LNCaP clone FGC (cell line): ENCODE measurements around the gene RNF213.
"Not testable (repeated sequence)": the region's sequence is repeated elsewhere in the genome, so short reads cannot be mapped to it uniquely, and the experiment has no call there.

Source experiments
- DNase-seq: peaks from one replicate; pipeline ENCODE4 v3.0.0-alpha.2; 2011; ENCODE audit warnings: low read depth
- H3K4me3 ChIP-seq: 2 replicates; pipeline ENCODE4 v1.5.1; 2011; ENCODE audit warnings: mild to moderate bottlenecking, low read depth, low read length, control low read depth
- TF ChIP-seq, protein P1 (sequence below): IDR thresholded peaks from 2 replicates; pipeline ENCODE4 v1.5.1; 2012; ENCODE audit warnings: mild to moderate bottlenecking; ENCODE audit not compliant: control insufficient read depth, insufficient read depth; ENCODE audit errors: extremely low read depth

Gene RNF213

DNA sequence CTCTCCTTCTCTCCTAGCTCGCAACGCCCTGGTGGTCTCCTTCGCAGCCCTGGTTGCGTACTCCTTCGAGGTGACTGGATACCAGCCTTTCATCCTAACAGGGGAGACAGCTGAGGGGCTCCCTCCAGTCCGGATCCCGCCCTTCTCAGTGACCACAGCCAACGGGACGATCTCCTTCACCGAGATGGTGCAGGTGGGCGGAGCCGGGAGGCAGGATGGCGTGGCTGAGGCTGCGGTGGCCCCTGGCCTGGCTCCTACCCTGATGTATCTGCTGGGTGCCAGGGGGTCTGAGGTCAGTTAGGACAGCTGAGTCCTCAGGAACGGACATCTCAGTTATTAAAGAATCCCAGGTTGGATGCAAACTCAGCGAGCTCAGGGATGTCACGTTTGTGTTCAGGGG, 23.7 kb upstream of the RNF213 start:
- no peak for DNase-seq
- TF ChIP-seq, protein P1, sequence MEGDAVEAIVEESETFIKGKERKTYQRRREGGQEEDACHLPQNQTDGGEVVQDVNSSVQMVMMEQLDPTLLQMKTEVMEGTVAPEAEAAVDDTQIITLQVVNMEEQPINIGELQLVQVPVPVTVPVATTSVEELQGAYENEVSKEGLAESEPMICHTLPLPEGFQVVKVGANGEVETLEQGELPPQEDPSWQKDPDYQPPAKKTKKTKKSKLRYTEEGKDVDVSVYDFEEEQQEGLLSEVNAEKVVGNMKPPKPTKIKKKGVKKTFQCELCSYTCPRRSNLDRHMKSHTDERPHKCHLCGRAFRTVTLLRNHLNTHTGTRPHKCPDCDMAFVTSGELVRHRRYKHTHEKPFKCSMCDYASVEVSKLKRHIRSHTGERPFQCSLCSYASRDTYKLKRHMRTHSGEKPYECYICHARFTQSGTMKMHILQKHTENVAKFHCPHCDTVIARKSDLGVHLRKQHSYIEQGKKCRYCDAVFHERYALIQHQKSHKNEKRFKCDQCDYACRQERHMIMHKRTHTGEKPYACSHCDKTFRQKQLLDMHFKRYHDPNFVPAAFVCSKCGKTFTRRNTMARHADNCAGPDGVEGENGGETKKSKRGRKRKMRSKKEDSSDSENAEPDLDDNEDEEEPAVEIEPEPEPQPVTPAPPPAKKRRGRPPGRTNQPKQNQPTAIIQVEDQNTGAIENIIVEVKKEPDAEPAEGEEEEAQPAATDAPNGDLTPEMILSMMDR: no peak
- no peak overlapping the region for H3K4me3 ChIP-seq

DNA sequence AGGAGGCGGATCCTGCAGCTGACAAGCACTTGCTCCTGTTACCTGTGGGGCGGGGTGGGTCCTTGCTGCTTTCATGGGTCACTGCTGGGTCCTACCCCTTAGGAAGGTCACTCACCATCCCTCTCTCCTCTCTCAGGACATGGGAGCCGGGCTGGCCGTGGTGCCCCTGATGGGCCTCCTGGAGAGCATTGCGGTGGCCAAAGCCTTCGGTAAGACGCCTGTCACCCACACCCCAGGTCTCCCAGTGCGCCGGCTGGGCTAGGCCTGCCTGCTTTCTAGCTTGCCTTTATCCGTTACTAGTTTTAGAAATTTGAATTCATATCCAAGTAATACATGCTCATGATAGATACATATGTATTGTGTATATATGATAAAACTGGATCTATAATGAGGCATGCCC, 23.3 kb upstream of the RNF213 start:
- DNase-seq: no peak
- TF ChIP-seq, protein P1: no peak
- no peak overlapping the region for H3K4me3 ChIP-seq

DNA sequence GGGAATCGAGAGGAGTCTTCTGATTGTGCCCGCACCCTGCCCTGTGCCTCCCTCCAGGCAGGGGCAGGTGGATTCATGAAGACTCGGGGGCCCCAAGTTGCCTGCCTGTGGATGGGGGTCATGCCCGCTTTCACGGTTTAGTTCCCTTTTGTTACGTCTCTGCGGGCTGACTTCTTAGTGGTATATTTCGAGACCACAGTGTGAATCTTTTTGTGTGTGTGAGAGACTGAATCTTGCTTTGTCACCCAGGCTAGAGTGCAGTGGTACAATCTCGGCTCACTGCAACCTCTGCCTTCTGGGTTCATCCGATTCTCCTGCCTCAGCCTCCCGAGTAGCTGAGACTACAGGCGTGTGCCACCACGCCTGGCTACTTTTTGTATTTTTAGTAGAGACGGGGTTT, 18.1 kb upstream of the RNF213 start:
- DNase-seq: no peak
- TF ChIP-seq, protein P1: no peak
- H3K4me3 ChIP-seq: no peak overlapping the region

DNA sequence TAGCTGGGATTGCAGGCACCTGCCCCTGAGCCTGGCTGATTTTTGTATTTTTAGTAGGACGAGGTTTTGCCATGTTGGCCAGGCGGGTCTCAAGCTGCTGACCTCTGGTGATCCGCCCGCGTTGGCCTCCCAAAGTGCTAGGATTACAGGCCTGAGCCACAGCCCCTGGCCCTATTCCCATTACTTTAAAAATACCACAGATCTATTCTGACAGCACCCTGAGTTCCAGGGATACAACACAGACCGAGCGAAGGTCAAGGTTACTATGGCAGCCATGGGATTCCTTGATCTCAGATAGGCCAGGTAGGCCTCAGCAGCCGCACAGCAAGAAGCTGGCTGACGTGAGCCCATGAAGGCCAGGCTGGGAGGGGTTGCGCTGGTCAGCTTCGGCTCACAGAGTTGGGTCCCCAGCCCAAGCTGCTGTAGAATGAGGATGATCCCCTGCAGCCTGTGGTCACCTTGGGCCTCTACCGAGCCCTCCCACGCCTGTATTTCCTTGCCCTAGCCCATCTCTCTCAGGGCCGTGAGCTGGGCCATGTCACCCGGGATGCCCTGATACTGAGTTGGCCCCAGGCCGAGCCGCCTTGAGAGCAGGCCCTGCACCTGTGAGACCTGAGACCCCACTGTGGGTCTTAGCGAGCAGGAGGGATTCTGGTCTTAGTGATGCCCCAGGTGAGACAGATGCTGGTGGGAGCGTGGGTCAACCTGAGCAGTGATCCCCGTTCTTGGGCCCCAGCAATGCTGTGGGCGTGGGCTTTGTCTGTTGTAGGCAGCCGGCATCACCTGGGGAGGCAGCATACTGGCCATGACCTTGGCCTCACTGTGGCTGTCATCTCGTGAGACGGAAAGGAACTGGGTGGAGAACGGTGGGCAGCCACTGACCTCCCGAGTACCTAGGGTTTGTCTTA, 16.9 kb upstream of the RNF213 start:
- no peak overlapping the region for H3K4me3 ChIP-seq
- no peak for DNase-seq
- TF ChIP-seq, protein P1: no peak

DNA sequence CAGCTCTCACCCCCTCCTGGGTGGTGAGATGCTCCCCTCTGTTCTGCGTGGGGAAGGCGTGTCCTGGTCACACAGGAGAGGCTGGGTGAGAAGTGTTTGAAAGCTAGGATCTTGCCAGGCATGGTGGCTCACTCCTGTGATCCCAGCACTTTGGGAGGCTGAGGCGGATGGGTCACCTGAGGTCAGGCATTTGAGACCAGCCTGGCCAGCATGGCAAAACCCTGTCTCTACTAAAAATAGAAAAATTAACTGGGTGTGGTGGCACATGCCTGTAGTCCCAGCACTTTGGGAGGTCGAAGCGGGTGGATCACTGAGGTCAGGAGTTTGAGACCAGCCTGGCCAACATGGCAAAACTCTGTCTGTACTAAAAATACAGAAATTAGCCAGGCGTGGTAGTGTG, 16.2 kb upstream of the RNF213 start:
- not testable (repeated sequence) for H3K4me3 ChIP-seq, DNase-seq

DNA sequence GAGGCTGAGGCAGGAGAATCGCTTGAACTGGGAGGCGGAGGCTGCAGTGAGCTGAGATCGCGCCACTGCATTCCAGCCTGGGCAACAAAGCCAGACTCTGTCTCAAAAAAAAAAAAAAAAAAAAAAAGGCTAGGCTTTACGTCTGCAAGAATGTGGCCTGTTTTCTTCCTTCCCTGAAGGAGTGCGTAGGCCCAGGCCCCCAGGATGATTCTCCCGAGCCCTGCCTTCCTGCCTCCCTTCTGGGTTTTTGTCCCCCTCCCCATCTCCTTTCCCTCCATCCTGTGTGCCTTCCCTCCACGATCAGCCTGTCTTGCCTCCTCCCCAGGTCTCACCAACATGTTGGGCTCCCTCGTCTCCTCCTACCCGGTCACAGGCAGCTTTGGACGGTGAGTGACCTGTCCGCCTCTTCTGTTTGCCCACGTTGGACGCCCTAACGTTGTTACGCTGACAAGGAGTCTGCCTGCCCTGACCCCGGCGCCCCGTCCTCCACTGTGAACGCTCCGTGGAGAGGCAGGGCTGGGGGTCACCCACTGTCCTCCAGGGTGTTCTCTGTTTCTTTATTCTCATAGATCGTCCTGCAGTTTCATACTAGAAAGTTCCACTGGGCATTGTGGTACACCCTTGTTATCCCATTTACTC, 15.7 kb upstream of the RNF213 start:
- no peak for DNase-seq
- H3K4me3 ChIP-seq: no peak overlapping the region
- TF ChIP-seq, protein P1: no peak

DNA sequence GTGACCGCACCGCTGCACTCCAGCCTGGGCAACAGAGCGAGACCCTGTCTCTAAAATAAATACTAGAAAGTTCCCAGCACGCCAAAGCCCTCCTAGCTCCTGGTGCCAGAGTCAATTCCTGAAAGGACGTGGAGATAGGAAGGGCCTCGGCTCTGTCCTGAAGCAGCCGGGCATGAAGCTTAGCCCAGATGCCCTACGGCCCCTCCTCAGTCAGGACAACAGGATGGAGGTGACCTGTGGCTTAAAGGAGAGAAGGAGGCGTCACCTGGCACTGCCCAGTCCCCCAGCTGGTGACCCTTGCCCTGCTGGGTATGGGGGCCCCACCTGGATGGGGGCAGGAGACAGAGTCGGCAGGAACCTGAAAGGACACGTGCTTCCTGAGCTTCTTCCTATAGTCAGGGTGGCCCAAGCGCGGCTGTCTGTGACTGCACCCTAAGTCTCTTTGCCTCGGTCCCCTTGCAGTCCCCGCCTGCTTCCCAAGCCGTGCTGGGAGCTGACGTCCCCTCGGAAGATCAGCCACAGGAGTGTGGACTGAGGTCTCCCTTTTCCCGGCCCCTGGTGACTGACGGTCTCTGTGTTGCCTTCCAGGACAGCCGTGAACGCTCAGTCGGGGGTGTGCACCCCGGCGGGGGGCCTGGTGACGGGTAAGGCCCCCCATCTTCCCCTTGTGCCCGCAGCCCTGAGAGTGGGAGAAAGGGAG, 14.9 kb upstream of the RNF213 start:
- DNase-seq: no peak
- TF ChIP-seq, protein P1: no peak
- no peak overlapping the region for H3K4me3 ChIP-seq
